Adipocyte (in vitro differentiated cells): ENCODE results near the gene ZNF648.
A peak's percentile ranks its signal among the peaks of the same experiment; 100 is the strongest.

Source experiments
- DNase-seq: peaks from one replicate; pipeline ENCODE4 v3.0.0-alpha.2; 2015; ENCODE audit warnings: low read depth
- H3K27me3 ChIP-seq: replicated peaks from 2 replicates; pipeline ENCODE4 v1.7.0; 2013; ENCODE audit warnings: mild to moderate bottlenecking, low read length, moderate library complexity; ENCODE audit not compliant: control insufficient read depth, insufficient read depth
- H3K36me3 ChIP-seq: 2 replicates; pipeline ENCODE4 v1.7.0; 2013; ENCODE audit warnings: low read length, mild to moderate bottlenecking, moderate library complexity; ENCODE audit not compliant: control insufficient read depth, insufficient read depth, severe bottlenecking
- H3K4me1 ChIP-seq: 2 replicates; pipeline ENCODE4 v1.7.0; 2013; ENCODE audit warnings: mild to moderate bottlenecking, low read length, moderate library complexity; ENCODE audit not compliant: control insufficient read depth, insufficient read depth
- H3K4me3 ChIP-seq: 2 replicates; pipeline ENCODE4 v1.7.0; 2013; ENCODE audit warnings: mild to moderate bottlenecking, low read length, moderate library complexity
- H3K9ac ChIP-seq: 2 replicates; pipeline ENCODE4 v1.7.0; 2013; ENCODE audit warnings: mild to moderate bottlenecking, low read length, moderate library complexity
- H3K9me3 ChIP-seq: 2 replicates; pipeline ENCODE4 v1.7.0; 2013; ENCODE audit warnings: mild to moderate bottlenecking, low read length, moderate library complexity; ENCODE audit not compliant: control insufficient read depth

ZNF648 gene

GRCh38 chr1:182087719-182088350 lies 26.3 kb upstream of the ZNF648 start:
- H3K36me3 ChIP-seq: no peaks in the 10 kb centered on the region
- H3K9me3 ChIP-seq: no peaks in the 10 kb centered on the region
- peaks cover 21% of the 10 kb centered on the region for H3K4me1 ChIP-seq
- H3K9ac ChIP-seq: no peak overlapping the region
- no peak overlapping the region for H3K4me3 ChIP-seq
- peaks cover 2% of the 10 kb centered on the region for H3K27me3 ChIP-seq
- peak; percentile 6 for DNase-seq

- Histone ChIP-seq H3K36me3 (no peaks in the 10 kb centered on the region), H3K9ac (no peak overlapping the region), H3K4me3 (no peak overlapping the region), H3K27me3 (peaks cover 2% of the 10 kb centered on the region), H3K4me1 (peaks cover 21% of the 10 kb centered on the region), H3K9me3 (no peaks in the 10 kb centered on the region)
- no peak for DNase-seq
Observed at GRCh38 chr1:182087304-182087703, 25.8 kb upstream of the ZNF648 start.

- Histone ChIP-seq H3K27me3 (peaks cover 2% of the 10 kb centered on the region), H3K36me3 (no peaks in the 10 kb centered on the region), H3K9me3 (no peaks in the 10 kb centered on the region), H3K4me3 (no peak overlapping the region), H3K9ac (no peak overlapping the region), H3K4me1 (peaks cover 21% of the 10 kb centered on the region)
- no peak for DNase-seq
Observed at GRCh38 chr1:182086620-182087019, 25.1 kb upstream of the ZNF648 start.

- Histone ChIP-seq H3K4me3 (no peak overlapping the region), H3K27me3 (no peaks in the 10 kb centered on the region), H3K9me3 (no peaks in the 10 kb centered on the region), H3K9ac (peak overlapping the region; percentile 72), H3K4me1 (peaks cover 21% of the 10 kb centered on the region), H3K36me3 (no peaks in the 10 kb centered on the region)
- DNase-seq: no peak
Observed at GRCh38 chr1:182086136-182086535, 24.6 kb upstream of the ZNF648 start.

- Histone ChIP-seq H3K36me3 (no peaks in the 10 kb centered on the region), H3K9ac (peak overlapping the region; percentile 72), H3K9me3 (no peaks in the 10 kb centered on the region), H3K4me3 (no peak overlapping the region), H3K27me3 (no peaks in the 10 kb centered on the region), H3K4me1 (peaks cover 21% of the 10 kb centered on the region)
- no peak for DNase-seq
Observed at GRCh38 chr1:182085726-182086125, 24.2 kb upstream of the ZNF648 start.

GRCh38 chr1:182084487-182085316 lies 23.2 kb upstream of the ZNF648 start:
- Histone ChIP-seq H3K4me3 (no peak overlapping the region), H3K27me3 (peaks cover 3% of the 10 kb centered on the region), H3K9me3 (no peaks in the 10 kb centered on the region), H3K36me3 (no peaks in the 10 kb centered on the region), H3K9ac (peak overlapping the region; percentile 72), H3K4me1 (peaks cover 21% of the 10 kb centered on the region)
- DNase-seq: peak; percentile 94

- H3K4me1 ChIP-seq: peaks cover 21% of the 10 kb centered on the region
- peaks cover 10% of the 10 kb centered on the region for H3K27me3 ChIP-seq
- H3K36me3 ChIP-seq: no peaks in the 10 kb centered on the region
- H3K4me3 ChIP-seq: no peak overlapping the region
- no peak for DNase-seq
- H3K9ac ChIP-seq: peak overlapping the region; percentile 72
- H3K9me3 ChIP-seq: no peaks in the 10 kb centered on the region
Observed at GRCh38 chr1:182083851-182084486, 22.5 kb upstream of the ZNF648 start.

GRCh38 chr1:182080955-182081582 lies 19.6 kb upstream of the ZNF648 start:
- Histone ChIP-seq H3K27me3 (peaks cover 10% of the 10 kb centered on the region), H3K9ac (no peak overlapping the region), H3K4me3 (no peak overlapping the region), H3K36me3 (no peaks in the 10 kb centered on the region), H3K4me1 (peaks cover 21% of the 10 kb centered on the region), H3K9me3 (no peaks in the 10 kb centered on the region)
- DNase-seq: peak; percentile 67

GRCh38 chr1:182080040-182080439 lies 18.5 kb upstream of the ZNF648 start:
- Histone ChIP-seq H3K27me3 (peaks cover 10% of the 10 kb centered on the region), H3K36me3 (no peaks in the 10 kb centered on the region)

GRCh38 chr1:182071924-182072323 lies 10.4 kb upstream of the ZNF648 start:
- no peaks in the 10 kb centered on the region for H3K9me3 ChIP-seq
- H3K4me3 ChIP-seq: no peak overlapping the region
- H3K4me1 ChIP-seq: no peaks in the 10 kb centered on the region
- DNase-seq: no peak
- no peak overlapping the region for H3K9ac ChIP-seq
- no peaks in the 10 kb centered on the region for H3K36me3 ChIP-seq
- H3K27me3 ChIP-seq: peaks cover 48% of the 10 kb centered on the region

More at GRCh38 chr1:182080040-182080439, 18.5 kb upstream of the ZNF648 start:
- Histone ChIP-seq H3K4me3 (no peak overlapping the region), H3K4me1 (peaks cover 19% of the 10 kb centered on the region), H3K9me3 (no peaks in the 10 kb centered on the region), H3K9ac (no peak overlapping the region)
- no peak for DNase-seq

GRCh38 chr1:182069028-182069466 lies 7.5 kb upstream of the ZNF648 start:
- peak; percentile 65 for DNase-seq
- Histone ChIP-seq H3K9ac (no peak overlapping the region), H3K4me1 (no peaks in the 10 kb centered on the region), H3K36me3 (no peaks in the 10 kb centered on the region), H3K4me3 (no peak overlapping the region), H3K9me3 (no peaks in the 10 kb centered on the region), H3K27me3 (peaks cover 59% of the 10 kb centered on the region)
